NAMALWA (cell line): Measurements from ENCODE around the gene MYOM1.
"Not testable (repeated sequence)": the region's sequence is repeated elsewhere in the genome, so short reads cannot be mapped to it uniquely, and the experiment has no call there.

Experiments
- DNase-seq: peaks from one replicate; pipeline ENCODE4 v3.0.0-alpha.2; 2015; ENCODE audit warnings: low spot score

Gene MYOM1

DNA sequence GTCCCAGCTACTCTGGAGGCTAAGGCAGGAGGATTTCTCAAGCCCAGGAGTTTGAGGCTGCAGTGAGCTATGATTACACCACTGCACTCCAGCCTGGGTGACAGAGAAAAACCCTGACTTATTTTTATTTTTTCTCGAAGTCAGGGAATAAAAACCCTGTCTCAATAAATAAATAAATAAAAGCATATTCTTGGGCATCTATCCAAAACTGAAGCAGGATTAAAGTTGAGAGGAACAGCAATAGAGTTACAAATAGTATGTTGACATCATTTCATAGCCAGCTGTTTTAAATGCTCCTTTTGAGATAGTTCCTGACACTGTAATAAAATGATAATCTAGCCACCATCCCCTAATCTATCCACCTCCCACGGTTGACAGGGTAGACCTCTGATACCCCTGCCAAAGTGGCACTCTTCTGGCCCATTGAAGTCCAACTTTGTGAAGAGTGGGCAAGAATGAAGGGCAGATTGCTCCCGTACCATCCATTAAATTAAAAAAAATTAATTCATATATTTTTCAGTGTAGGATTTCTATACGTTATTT, 164.5 kb downstream of the MYOM1 start:
- no peak for DNase-seq

- DNase-seq: no peak
Observed at GRCh38 chr18:3054780-3055179, 165.0 kb downstream of the MYOM1 start.

GRCh38 chr18:3054214-3054613, 165.6 kb downstream of the MYOM1 start:
- no peak for DNase-seq

DNA sequence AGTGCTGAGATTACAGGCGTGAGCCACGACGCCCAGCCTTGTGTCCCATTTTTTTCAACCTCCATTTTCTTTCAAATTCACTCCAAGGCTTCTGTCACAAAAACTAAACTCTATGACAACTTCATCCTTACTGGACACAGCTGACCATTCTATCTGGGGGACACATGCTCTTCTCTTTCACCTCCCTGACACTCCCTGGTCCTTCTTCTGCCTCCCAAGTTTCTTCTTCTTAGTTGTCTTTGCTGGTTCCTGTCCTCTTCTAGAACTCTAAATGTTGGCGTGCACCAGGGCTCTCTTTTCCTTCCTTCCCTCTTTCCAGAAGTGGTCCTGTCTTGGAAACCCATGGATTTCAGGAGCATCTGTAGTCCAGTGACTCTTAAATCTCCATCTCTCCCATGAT, 166.7 kb downstream of the MYOM1 start:
- no peak for DNase-seq

GRCh38 chr18:3052411-3052758, 167.4 kb downstream of the MYOM1 start:
- no peak for DNase-seq

GRCh38 chr18:3051718-3052410, 167.9 kb downstream of the MYOM1 start:
- DNase-seq: no peak

DNA sequence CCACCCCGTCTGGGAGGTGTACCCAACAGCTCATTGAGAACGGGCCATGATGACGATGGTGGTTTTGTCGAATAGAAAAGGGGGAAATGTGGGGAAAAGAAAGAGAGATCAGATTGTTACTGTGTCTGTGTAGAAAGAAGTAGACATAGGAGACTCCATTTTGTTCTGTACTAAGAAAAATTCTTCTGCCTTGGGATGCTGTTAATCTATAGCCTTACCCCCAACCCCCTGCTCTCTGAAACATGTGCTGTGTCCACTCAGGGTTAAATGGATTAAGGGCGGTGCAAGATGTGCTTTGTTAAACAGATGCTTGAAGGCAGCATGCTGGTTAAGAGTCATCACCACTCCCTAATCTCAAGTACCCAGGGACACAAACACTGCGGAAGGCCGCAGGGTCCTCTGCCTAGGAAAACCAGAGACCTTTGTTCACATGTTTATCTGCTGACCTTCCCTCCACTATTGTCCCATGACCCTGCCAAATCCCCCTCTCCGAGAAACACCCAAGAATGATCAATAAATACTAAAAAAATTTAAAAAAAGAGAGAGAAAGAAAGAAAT, 169.8 kb downstream of the MYOM1 start:
- not testable (repeated sequence) for DNase-seq

DNA sequence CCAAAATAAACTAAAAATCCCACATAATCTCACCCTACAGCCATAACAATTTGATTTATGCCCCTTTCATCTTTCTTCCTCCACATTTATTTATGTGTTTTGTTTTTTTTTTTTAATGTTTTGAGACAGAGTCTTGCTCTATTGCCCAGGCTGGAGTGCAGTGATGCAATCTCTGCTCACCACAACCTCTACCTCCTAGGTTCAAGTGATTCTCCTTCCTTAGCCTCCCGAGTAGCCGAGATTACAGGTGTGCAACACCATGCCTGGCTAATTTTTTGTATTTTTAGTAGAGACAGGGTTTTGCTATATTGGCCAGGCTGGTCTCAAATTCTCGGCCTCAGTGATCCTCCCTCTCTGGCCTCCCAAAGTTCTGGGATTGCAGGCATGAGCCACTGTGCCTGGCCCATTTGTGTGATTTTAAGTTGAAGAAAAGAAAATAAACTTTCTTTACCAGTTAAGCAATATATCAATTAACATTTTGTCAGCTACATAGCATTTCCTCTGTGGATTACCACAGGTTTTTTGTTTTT, 170.9 kb downstream of the MYOM1 start:
- DNase-seq: no peak

DNA sequence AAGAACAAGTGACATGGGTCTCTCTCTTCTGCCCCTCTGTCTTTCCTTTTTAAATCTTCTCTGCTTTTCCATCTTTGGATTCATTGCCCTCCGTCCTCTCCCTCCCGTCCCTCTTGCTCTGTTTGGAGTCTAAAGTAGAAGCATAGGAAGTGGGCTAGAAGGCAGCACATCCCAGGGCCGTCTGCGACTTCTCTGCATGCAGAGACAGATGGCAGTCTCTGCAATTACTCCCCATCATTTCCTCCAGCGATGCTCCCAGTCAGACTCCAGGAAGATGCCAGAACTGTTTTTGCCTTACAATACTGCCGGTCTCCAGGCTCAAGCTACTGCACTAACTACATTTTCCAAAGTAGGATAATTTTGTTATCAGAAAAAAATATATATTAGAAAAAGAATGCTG, 171.6 kb downstream of the MYOM1 start:
- DNase-seq: no peak

DNA sequence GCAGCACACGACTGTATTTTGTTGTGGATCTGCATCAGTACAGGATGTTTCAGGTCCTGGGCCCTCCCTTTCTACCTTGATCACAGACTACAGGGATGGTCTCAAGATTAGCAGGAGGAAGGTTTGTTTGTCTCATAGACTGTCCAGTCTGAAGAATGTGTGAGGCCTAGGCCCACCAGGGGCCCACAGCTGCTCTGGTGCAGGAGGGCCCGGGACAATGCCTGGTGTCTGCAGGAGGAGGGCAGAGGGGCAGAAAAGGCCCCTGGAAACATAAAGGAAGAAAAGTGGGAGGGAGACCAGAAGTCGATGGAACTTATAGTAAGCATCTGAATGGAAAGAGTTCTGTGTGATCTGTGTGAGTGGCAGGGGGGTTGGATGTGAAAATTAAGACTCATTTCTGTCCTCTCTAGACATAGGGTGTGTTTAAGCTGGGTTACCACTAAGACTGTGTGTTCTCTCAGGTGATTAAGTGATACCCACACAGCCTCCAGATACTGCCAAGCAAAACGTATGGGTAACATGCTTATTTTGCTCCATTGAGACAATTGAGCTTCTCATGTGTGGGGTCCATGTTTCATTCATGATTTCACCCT, 173.5 kb downstream of the MYOM1 start:
- DNase-seq: no peak

DNA sequence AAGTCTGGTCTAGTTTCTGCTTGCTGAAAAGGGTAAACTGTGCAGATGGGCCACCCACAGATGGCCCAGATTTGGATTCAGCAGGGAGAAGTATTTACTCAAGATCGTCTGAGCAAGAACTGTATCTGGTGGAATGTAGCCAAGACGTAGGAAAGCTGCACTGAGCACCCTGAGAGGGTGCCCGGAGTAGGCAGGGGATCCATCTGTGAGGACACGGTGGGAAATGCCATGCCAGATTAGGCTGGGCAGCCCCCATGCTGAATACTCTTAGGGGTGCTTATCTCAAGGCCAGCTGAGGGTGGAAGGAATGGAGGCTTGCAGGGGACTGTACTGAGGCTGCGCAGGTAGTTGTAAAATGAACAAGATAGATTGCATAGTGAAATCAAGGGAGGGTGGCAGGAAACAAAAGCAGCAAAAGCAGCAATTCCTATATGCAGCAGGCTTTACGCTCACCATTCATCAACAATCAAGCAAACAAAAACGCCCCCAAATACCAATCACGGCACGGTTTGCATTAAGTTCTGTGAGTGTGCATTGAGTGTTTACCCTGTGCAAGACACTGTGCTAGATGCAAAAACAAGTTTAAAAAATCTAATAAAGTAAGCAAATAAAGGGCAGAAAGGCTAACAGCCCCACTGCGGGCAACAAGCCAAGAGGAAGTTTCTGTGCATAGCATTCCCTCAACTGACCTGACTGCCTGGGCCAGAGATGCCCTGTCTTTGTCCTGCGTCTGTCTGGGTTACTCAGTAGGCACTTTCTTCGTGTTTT, 174.7 kb downstream of the MYOM1 start:
- DNase-seq: no peak

GRCh38 chr18:3042379-3042778, 177.4 kb downstream of the MYOM1 start:
- DNase-seq: no peak

GRCh38 chr18:3041843-3042242, 177.9 kb downstream of the MYOM1 start:
- peak; percentile 9 for DNase-seq

DNA sequence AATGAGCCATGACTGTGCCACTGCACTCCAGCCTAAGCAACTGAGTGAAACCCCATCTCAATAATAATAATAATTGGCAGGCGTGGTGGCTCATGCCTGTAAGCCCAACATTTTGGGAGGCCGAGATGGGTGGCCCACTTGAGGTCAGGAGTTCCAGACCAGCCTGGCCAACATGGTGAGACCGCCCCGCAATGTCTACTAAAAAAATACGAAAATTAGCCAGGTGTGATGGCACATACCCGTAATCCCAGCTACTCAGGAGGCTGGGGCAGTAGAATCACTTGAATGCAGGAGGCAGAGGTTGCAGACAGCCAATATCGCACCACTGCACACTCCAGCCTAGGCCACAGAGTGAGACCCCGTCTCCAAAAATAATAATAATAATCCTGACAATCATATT, 178.9 kb downstream of the MYOM1 start:
- DNase-seq: no peak

- no peak for DNase-seq
Observed at GRCh38 chr18:3040173-3040572, 179.6 kb downstream of the MYOM1 start.

GRCh38 chr18:3037423-3037915, 182.3 kb downstream of the MYOM1 start:
- peak; percentile 41 for DNase-seq

GRCh38 chr18:3036108-3036507, 183.7 kb downstream of the MYOM1 start:
- DNase-seq: no peak

DNA sequence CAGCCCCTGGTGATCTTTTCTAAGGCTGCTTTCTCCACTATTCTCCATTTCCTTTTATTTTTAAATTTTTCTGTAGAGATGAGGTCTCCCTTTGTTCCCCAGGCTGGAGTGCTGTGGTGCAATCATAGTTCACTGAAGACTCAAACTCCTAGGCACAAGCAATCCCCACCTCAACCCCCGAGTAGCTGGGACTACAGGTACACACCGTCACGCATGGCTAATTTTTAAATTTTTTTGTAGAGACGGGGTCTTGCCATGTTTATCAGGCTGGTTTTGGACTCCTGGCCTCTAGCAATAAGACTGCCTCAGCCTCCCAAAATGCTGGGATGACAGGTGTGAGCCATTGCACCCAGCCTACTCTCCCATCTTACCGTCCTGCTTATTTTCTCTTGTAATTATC, 184.1 kb downstream of the MYOM1 start:
- no peak for DNase-seq

GRCh38 chr18:3032721-3033120, 187.0 kb downstream of the MYOM1 start:
- DNase-seq: no peak

GRCh38 chr18:3029215-3029952, 190.4 kb downstream of the MYOM1 start:
- no peak for DNase-seq

DNA sequence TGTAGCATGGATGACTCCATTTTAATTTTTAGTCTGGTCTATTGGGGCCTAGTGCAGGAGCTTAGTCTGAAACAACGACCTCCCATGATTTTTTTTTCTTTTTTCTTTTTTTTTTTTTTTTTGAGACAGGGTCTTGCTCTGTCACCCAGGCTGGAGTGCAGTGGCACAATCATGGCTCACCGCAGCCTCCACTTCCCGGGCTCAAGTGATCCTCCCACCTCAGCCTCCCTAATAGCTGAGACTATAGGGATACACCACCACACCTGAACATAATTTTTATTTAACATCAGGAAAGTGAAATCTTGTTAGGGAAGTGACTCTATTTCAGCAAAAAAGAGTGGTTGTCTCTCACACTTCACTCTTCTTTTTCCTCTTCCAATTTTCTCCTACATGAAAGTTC, 191.7 kb downstream of the MYOM1 start:
- not testable (repeated sequence) for DNase-seq
